HG03175 (cell line): Measurements from ENCODE around the gene SCYGR1.

Experiments used
- ATAC-seq: cut with Tn5 transposase; IDR thresholded peaks from one replicate; pipeline ENCODE4 v1.9.1; 2021; ENCODE audit warnings: mild to moderate bottlenecking, moderate library complexity; ENCODE audit not compliant: unreplicated experiment

SCYGR1 gene

DNA sequence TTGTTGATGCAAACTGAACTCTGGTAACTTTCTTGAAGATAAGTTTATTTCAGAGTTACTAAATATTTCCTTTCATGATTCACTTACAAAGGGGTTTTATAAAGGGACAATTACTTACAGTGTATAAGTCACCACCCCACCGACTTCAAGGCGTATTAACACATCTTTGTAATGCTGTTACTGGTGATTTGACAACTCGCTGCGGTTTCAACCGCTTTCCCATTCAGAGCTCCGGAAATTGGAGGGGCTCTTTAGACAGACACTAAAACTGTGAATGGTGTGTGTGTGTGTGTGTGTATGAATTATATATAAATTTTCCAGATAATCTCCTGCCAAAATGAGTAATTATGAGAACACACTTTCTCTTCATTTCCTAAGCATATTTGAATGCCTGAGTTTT is 13.6 kb downstream of the SCYGR1 start:
- ATAC-seq: no peak

DNA sequence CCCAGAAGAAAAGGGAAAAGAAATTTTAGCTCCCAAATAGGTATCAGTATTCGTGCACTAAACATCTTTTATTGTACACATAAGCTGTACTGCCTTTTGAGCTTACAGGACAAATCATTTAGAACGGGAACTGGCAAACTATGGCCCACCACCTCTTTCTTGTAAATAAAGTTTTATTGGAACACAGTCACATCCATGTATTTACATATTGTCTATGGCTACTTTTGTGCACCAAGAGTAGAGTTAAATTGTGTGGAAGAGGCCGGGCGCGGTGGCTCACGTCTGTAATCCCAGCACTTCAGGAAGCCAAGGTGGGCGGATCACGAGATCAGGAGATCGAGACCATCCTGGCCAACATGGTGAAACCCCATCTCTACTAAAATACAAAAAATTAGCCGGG is 14.4 kb downstream of the SCYGR1 start:
- ATAC-seq: no peak

DNA sequence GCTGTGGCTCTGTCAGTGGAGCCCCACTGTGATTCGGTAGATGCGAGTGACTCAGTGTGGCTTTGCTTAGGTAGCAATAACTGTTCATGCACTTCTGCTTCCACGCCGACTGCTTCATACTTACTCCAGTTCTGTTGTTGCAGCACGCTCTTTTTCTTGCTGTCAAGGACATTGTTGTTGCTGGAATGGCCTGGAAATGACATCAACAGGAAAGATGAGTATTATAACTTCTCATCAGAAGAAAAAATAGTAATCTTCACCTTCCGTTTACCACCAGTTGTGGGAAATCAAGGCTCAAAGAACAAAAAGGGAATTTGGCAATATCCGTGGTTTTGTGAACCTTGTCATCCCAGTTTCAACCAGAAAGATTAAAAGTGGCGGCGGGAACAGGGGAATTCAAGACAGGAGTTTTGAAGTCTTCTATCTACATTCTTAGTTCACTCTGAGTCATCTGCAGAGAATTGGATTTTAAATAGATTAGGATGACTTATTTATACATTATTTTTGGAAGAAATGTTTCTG is 16.9 kb downstream of the SCYGR1 start:
- ATAC-seq: no peak

DNA sequence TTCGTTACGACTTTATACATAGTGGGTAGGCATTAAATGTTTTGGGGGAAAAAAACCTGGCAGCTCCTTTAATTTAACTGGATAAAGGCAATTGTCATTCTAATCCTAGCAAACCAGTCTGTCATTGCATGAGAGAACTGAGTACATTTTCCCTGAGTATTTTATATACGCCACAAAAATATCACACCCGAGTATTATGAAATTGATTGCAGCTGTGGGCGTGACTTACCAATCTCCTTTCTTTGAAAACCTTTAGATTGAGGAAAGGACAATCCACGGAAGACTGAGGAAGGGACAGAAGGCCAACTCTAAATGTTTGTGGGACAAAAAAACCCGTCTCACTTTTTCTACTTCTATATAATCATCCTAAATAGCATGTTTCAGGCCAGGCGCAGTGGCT is 17.7 kb downstream of the SCYGR1 start:
- no peak for ATAC-seq

DNA sequence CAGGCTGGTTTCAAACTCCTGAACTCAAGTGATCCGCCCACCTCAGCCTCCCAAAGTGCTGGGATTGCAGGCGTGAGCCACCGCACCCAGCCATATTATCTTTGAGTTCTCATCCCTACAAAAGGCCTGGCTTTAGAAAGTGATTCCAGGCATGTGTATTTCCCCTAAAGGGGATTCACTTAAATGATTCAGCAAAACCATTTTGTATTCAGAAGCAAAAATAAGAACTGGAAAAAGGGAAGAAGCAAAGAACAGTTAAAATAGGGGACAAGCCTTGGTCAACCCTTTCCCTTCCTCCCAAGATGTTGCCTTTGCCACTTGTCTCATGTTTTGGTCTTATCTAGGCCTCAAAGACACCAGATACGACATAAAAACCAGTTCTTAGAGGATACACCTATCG is 19.2 kb downstream of the SCYGR1 start:
- ATAC-seq: no peak

GRCh38 chr2:227367427-227367795 is 20.3 kb downstream of the SCYGR1 start:
- ATAC-seq: no peak

DNA sequence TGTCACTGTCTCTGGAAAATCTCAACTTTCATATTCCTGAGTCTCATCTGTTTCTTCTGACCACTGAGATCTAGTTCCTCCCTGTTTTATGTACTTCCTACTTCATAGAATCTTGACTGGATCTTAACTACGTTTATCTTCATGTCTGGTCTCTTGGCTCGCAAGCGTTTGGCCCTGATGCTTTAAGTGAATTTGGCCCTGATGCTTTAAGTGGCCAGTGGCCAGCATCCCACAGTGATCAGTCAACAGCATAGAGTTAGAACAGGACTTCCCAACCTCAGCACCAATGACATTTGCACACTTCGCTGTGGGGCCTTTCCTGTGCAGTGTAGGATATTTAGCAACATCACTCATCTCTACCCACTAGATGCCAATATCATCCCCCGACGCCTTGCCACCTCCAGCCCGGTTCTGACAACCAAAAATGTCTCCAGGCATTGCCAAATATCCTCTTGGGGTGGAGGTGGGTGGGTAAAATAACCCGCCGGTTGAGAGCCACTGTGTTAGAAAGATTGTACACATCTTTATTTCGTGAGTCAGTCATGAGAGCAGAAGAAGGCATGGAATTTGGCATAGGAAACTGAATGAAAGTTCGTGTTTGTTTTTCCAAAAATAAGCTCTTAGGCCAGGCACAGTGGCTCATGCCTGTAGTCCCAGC is 20.9 kb downstream of the SCYGR1 start:
- no peak for ATAC-seq

- no peak for ATAC-seq
These were observed 21.9 kb downstream of the SCYGR1 start for GRCh38 chr2:227365833-227366232.

DNA sequence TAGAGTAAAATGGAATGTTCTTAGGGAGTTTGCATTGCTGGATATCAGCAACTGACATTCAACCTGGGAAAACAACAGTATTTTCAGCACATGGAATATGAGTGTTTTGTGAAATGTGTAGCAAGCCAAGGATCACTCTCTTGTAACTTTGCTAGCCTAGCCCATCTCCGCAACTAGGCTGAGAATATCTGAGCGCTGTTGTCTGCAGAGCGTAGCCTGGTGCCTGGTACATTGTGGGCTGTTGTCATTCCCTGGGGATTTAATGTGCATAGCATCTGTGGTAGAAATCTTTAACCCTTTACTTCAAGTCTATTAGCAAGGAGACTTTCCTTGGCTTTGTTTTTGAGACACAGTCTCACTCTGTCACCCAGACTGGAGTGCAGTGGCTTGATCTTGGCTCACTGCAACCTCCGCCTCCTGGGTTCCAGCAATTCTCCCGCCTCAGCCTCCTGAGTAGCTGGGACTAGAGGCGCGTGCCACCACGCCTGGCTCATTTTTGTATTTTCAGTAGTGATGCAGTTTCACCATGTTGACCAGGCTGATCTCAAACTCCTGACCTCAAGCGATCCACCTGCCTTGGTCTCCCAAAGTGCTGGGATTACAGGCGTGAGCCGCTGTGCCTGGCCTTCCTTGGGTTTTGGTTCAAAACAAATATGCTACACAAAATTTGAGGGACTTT is 23.0 kb downstream of the SCYGR1 start:
- ATAC-seq: peak; percentile 46

DNA sequence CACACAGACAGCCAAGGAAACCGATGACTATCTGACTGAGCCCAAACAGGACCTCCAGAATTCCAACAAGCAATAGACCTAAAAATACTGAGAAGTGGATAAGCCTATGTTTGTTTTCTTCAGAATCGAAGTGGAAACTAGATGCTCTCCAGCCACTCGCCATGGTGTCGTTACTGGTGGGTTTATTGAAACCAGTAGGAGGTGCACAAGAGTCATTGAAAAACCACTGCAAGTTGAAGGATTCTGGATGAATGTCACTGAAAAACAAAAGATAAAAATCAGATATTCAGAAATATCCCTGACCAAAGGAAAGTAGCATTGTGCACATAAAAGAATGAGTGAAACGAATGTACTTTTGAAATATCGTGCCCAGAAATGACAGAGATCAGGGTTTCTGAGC is 24.0 kb downstream of the SCYGR1 start:
- ATAC-seq: no peak

GRCh38 chr2:227360351-227360750 is 27.4 kb downstream of the SCYGR1 start:
- ATAC-seq: no peak

- ATAC-seq: no peak
These were observed 36.1 kb downstream of the SCYGR1 start for GRCh38 chr2:227351639-227352038.

DNA sequence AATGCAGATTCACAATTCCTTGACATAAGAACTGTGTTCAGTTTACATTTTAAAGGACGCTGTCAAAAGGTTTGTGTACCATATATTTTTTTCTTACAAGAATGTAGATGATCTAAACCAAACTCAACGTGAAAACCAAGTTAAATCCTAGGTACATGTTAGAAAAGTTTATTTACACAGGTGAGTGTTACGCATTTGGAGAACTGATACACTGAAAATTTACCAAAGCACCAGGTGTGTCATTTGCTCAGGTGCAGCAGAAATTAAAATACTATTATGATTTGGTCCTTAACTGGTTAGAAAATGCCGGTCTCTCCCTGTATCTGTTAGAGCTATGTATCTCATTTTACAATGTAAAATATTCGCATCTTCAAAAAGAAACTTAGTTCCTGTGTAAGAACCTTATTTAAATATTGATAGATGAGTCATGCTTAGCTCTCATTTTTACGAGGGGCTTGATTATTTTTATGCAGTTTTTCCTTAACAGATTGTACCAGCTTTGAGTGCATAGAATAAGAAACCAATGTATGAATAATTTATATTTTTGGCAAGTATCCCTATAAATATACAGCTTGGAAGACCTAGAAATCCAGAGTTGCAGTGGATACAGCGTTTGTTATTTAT is 37.6 kb downstream of the SCYGR1 start:
- ATAC-seq: no peak

- no peak for ATAC-seq
These were observed 39.4 kb downstream of the SCYGR1 start for GRCh38 chr2:227348324-227348723.

GRCh38 chr2:227347117-227347516 is 40.6 kb downstream of the SCYGR1 start:
- ATAC-seq: no peak

- no peak for ATAC-seq
These were observed 43.5 kb downstream of the SCYGR1 start for GRCh38 chr2:227344231-227344630.

GRCh38 chr2:227341553-227341952 is 46.2 kb downstream of the SCYGR1 start:
- no peak for ATAC-seq

DNA sequence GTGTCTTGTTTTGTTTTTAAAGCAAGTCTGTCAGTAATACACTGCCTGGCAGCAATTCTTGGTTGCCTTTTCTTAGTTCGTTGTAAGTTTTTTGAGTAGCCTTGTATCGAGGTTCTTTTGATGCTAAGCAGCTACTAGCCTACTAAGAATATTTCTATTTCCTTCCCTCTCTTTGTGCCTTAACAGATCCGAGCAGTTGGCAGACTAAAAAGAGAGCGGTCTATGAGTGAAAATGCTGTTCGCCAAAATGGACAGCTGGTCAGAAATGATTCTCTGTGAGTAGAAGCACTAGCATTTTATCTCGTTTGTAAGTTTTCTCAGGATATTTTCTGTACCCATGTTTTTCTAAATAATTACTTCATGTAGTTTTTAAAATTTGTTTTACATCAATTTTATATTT is 47.6 kb downstream of the SCYGR1 start:
- ATAC-seq: no peak

- no peak for ATAC-seq
These were observed 48.6 kb downstream of the SCYGR1 start for GRCh38 chr2:227339098-227339599.
